B cell (primary cell): ENCODE measurements around the gene VWA5B1.

Experiments used
- EZH2 ChIP-seq: IDR thresholded peaks from 2 replicates; pipeline ENCODE4 v1.6.1; 2012; ENCODE audit warnings: borderline replicate concordance, low read depth, mild to moderate bottlenecking, moderate library complexity, low read length; ENCODE audit not compliant: insufficient read depth, poor library complexity, severe bottlenecking
- TF ChIP-seq, protein P1 (sequence below): fragments of 200-600 bp; IDR thresholded peaks from one replicate; pipeline ENCODE4 v1.8.0; 2022; ENCODE audit warnings: antibody characterized with exemption, mild to moderate bottlenecking

DNA sequence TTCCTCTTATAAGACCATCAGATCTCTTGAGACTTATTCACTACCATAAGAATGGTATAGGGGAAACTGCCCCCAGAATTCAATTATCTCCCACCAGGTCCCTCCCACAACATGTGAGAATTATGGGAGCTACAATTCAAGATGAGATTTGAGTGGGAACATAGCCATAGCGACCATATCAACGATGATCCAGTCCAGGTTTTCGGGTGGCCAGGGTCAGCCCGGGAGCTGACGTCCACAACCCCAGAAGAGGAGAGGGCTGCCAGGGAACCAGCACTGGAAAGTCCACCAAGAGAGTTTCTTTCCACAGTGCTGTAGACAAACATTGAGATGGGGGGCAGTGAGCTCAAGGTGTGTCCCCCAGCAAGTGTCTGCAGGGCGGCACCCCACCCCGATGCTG is 88.4 kb downstream of the VWA5B1 start:
- TF ChIP-seq, protein P1, sequence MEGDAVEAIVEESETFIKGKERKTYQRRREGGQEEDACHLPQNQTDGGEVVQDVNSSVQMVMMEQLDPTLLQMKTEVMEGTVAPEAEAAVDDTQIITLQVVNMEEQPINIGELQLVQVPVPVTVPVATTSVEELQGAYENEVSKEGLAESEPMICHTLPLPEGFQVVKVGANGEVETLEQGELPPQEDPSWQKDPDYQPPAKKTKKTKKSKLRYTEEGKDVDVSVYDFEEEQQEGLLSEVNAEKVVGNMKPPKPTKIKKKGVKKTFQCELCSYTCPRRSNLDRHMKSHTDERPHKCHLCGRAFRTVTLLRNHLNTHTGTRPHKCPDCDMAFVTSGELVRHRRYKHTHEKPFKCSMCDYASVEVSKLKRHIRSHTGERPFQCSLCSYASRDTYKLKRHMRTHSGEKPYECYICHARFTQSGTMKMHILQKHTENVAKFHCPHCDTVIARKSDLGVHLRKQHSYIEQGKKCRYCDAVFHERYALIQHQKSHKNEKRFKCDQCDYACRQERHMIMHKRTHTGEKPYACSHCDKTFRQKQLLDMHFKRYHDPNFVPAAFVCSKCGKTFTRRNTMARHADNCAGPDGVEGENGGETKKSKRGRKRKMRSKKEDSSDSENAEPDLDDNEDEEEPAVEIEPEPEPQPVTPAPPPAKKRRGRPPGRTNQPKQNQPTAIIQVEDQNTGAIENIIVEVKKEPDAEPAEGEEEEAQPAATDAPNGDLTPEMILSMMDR = no peak
- TF ChIP-seq EZH2 = no peak
